Fibroblast of skin of left quadriceps (primary cell): ENCODE measurements around the gene VAT1L.
A peak's percentile ranks its signal among the peaks of the same experiment; 100 is the strongest.

Source experiments
- DNase-seq, 2 experiments: peaks; one replicate each; pipeline ENCODE4 v3.0.0-alpha.2; 2013; ENCODE audit warnings: low read depth in 2 of 2

VAT1L gene

GRCh38 chr16:77782694-77783093 lies 5.7 kb upstream of the VAT1L start:
- no peak for DNase-seq

- DNase-seq = no peak
Measured at GRCh38 chr16:77784441-77785372, 3.7 kb upstream of the VAT1L start.

GRCh38 chr16:77785373-77785764 lies 3.0 kb upstream of the VAT1L start:
- DNase-seq = no peak

- DNase-seq = no peak
Measured at GRCh38 chr16:77786186-77786847, 2.0 kb upstream of the VAT1L start.

GRCh38 chr16:77787452-77787851 lies 912 bp upstream of the VAT1L start:
- no peak for DNase-seq

GRCh38 chr16:77789085-77790008 lies 983 bp downstream of the VAT1L start:
- no peak for DNase-seq

GRCh38 chr16:77790009-77790372 lies 1.6 kb downstream of the VAT1L start:
- no peak for DNase-seq

GRCh38 chr16:77790912-77791311 lies 2.5 kb downstream of the VAT1L start:
- DNase-seq = no peak

GRCh38 chr16:77793417-77793816 lies 5.1 kb downstream of the VAT1L start:
- DNase-seq = no peak

GRCh38 chr16:77794586-77794985 lies 6.2 kb downstream of the VAT1L start:
- DNase-seq = peak; percentile 50 to 57

- no peak for DNase-seq
Measured at GRCh38 chr16:77801817-77802216, 13.5 kb downstream of the VAT1L start.

- DNase-seq = no peak
Measured at GRCh38 chr16:77805398-77805797, 17.0 kb downstream of the VAT1L start.

- no peak for DNase-seq
Measured at GRCh38 chr16:77807021-77807420, 18.7 kb downstream of the VAT1L start.

- no peak for DNase-seq
Measured at GRCh38 chr16:77812856-77813500, 24.6 kb downstream of the VAT1L start.

- DNase-seq = no peak
Measured at GRCh38 chr16:77816293-77816692, 27.9 kb downstream of the VAT1L start.

- DNase-seq = no peak
Measured at GRCh38 chr16:77820340-77820739, 32.0 kb downstream of the VAT1L start.

GRCh38 chr16:77822661-77823060 lies 34.3 kb downstream of the VAT1L start:
- no peak for DNase-seq

- DNase-seq = no peak
Measured at GRCh38 chr16:77823067-77823466, 34.7 kb downstream of the VAT1L start.

GRCh38 chr16:77825196-77825595 lies 36.8 kb downstream of the VAT1L start:
- DNase-seq = no peak

GRCh38 chr16:77827032-77827431 lies 38.7 kb downstream of the VAT1L start:
- no peak for DNase-seq

- DNase-seq = peak; percentile 72 to 74
Measured at GRCh38 chr16:77833921-77834634, 45.7 kb downstream of the VAT1L start.
